Stimulated activated CD4-positive, alpha-beta T cell treated with anti-CD3 and anti-CD28 coated beads, Interleukin-2, amount 100 ng/mL, for 24 hours (primary cell): ENCODE measurements around the gene TAF8.
"Not testable (repeated sequence)": the region's sequence is repeated elsewhere in the genome, so short reads cannot be mapped to it uniquely, and the experiment has no call there.

Source experiments
- DNase-seq, 2 donors: peaks; one replicate each; pipeline ENCODE4 v3.0.0-alpha.2; 2020

TAF8 gene

GRCh38 chr6:42050297-42051267 lies at the start of gene TAF8:
TAF8 (plus strand) TSS chr6:42050524; CDS start chr6:42050542, 18 bp downstream.
- DNase-seq: peak; percentile 89 to 92

- DNase-seq: no peak
These were observed 48.8 kb upstream of the TAF8 start for GRCh38 chr6:42001506-42001905.

- DNase-seq: not testable (repeated sequence)
These were observed 46.7 kb upstream of the TAF8 start for GRCh38 chr6:42003658-42004057.

- DNase-seq: peak in 1 of 2 donors; percentile 55
These were observed 42.8 kb upstream of the TAF8 start for GRCh38 chr6:42007286-42008137.

GRCh38 chr6:42008138-42008528 lies 42.2 kb upstream of the TAF8 start:
- DNase-seq: not testable (repeated sequence)

GRCh38 chr6:42009844-42010184 lies 40.5 kb upstream of the TAF8 start:
- no peak for DNase-seq

GRCh38 chr6:42010185-42010891 lies 40.0 kb upstream of the TAF8 start:
- no peak for DNase-seq

GRCh38 chr6:42010909-42011308 lies 39.4 kb upstream of the TAF8 start:
- DNase-seq: no peak

GRCh38 chr6:42012501-42013133 lies 37.7 kb upstream of the TAF8 start:
- DNase-seq: no peak

GRCh38 chr6:42013134-42013516 lies 37.2 kb upstream of the TAF8 start:
- no peak for DNase-seq

GRCh38 chr6:42017021-42017643 lies 33.2 kb upstream of the TAF8 start:
- DNase-seq: peak in 1 of 2 donors; percentile 42

GRCh38 chr6:42020967-42021366 lies 29.4 kb upstream of the TAF8 start:
- DNase-seq: no peak

- DNase-seq: peak; percentile 67 to 73
These were observed 28.2 kb upstream of the TAF8 start for GRCh38 chr6:42021847-42022754.

GRCh38 chr6:42022755-42023384 lies 27.5 kb upstream of the TAF8 start:
- DNase-seq: no peak

GRCh38 chr6:42025066-42025844 lies 25.1 kb upstream of the TAF8 start:
- no peak for DNase-seq

GRCh38 chr6:42025845-42026243 lies 24.5 kb upstream of the TAF8 start:
- no peak for DNase-seq

GRCh38 chr6:42026540-42026939 lies 23.8 kb upstream of the TAF8 start:
- no peak for DNase-seq

GRCh38 chr6:42028234-42029061 lies 21.9 kb upstream of the TAF8 start:
- no peak for DNase-seq
